ENCODE data around the gene HDAC6.

Gene HDAC6

DNA sequence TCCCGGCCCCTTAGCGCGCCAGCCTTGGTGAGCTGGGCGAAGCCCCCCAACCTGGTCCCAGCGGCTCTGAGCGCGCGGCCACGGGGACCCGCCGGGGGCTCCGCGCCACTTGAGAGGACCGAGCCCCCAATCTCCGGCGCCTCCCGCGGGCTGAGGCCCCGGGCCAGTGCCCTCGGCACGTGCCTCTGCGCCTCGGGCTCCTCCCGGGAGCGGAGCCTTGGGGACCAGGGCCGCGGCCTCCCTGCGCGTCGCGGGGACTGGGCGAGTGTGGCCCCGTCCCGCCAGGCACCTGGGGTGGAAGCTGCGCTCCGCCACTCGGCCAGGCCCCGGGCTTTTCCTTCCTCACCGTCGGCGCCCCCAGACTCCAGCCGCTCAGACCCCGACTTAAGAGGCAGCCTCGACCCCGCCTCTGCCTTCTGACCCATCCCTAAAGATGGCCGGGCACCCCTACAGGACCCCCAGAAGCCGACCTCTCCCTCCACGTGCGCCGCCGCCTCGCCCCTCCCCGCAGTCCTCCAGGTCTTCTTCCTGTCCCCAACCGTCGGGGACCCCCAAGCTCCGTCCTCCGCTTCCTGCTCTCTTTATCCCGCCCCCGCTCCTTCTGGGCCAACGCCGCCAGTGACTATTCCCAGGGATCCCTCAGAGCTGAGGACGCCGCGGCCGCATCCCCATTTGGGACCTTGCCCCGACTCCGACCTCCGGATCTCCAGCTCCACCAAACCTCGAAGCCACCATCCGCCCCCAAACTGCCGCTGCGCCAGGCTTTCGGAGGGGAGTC lies 25.2 kb downstream of the HDAC6 start:
- Histone ChIP-seq H3K4me3 (ENCODE audit: low read depth, low read length) (peak overlapping the region; percentile 40), H3K4me1 (ENCODE audit: control insufficient read depth, insufficient read depth, low read length) (no peaks in the 10 kb centered on the region)

DNA sequence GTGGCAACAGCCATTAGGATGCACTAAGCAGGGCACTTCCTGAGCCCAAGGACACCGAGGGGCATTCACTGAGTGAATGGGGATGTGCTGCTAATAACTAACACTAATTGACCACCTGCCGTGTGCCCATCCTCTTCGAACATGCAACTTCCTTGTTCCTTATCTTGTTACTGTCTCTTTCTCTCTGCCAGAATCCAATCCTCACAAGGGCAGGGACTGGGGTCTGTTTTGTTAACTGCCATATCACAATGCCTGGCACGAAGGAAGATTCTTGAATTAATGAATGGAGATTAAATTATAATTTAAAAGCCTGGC lies 25.7 kb downstream of the HDAC6 start:
- Histone ChIP-seq H3K4me3 (ENCODE audit: low read depth, low read length) (peak overlapping the region; percentile 40), H3K9ac (ENCODE audit: low read depth, low read length) (no peak overlapping the region), H3K27me3 (ENCODE audit: control insufficient read depth, insufficient read depth, low read length) (peaks cover 57% of the 10 kb centered on the region), H3K36me3 (ENCODE audit: control insufficient read depth, insufficient read depth, low read length) (peaks cover 7% of the 10 kb centered on the region), H3K9me3 (ENCODE audit: control insufficient read depth, insufficient read depth, low read length) (peaks cover 17% of the 10 kb centered on the region), H3K27ac (ENCODE audit: low read depth, low read length) (no peak overlapping the region), H3K4me1 (ENCODE audit: control insufficient read depth, insufficient read depth, low read length) (no peaks in the 10 kb centered on the region)

More for the DNA sequence above, 25.2 kb downstream of the HDAC6 start:
- Histone ChIP-seq H3K9me3 (ENCODE audit: control insufficient read depth, insufficient read depth, low read length) (peaks cover 22% of the 10 kb centered on the region), H3K27me3 (ENCODE audit: control insufficient read depth, insufficient read depth, low read length) (peaks cover 51% of the 10 kb centered on the region), H3K36me3 (ENCODE audit: control insufficient read depth, insufficient read depth, low read length) (peaks cover 7% of the 10 kb centered on the region), H3K9ac (ENCODE audit: low read depth, low read length) (no peak overlapping the region), H3K27ac (ENCODE audit: low read depth, low read length) (no peak overlapping the region)

DNA sequence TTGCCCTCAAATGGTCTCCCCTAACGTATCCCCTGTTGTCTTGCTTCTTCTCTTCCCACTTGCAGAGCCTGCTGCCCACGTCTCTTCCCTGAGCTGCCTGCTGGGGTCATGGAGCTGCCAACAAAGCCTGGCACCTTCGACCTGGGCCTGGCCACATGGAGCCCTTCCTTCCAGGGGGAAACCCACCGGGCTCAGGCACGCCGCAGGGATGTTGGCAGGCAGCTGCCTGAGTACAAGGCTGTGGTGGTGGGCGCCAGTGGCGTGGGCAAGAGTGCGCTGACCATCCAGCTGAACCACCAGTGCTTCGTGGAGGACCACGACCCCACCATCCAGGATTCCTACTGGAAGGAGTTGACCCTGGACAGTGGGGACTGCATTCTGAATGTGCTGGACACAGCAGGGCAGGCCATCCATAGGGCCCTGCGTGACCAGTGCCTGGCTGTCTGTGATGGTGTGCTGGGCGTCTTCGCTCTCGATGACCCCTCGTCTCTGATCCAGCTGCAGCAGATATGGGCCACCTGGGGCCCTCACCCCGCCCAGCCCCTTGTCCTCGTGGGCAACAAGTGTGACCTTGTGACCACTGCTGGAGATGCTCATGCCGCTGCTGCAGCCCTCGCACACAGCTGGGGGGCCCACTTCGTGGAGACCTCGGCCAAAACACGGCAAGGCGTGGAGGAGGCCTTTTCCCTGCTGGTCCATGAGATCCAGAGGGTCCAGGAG lies 27.3 kb downstream of the HDAC6 start:
- no peak overlapping the region for H3K9ac ChIP-seq (ENCODE audit: low read depth, low read length)
- H3K27me3 ChIP-seq (ENCODE audit: control insufficient read depth, insufficient read depth, low read length): peaks cover 72% of the 10 kb centered on the region
- H3K9me3 ChIP-seq (ENCODE audit: control insufficient read depth, insufficient read depth, low read length): peaks cover 13% of the 10 kb centered on the region
- no peaks in the 10 kb centered on the region for H3K4me1 ChIP-seq (ENCODE audit: control insufficient read depth, insufficient read depth, low read length)
- no peak overlapping the region for H3K4me3 ChIP-seq (ENCODE audit: low read depth, low read length)
- H3K27ac ChIP-seq (ENCODE audit: low read depth, low read length): no peak overlapping the region
- H3K36me3 ChIP-seq (ENCODE audit: control insufficient read depth, insufficient read depth, low read length): no peaks in the 10 kb centered on the region; the same call in 1 of the 2 replicates

DNA sequence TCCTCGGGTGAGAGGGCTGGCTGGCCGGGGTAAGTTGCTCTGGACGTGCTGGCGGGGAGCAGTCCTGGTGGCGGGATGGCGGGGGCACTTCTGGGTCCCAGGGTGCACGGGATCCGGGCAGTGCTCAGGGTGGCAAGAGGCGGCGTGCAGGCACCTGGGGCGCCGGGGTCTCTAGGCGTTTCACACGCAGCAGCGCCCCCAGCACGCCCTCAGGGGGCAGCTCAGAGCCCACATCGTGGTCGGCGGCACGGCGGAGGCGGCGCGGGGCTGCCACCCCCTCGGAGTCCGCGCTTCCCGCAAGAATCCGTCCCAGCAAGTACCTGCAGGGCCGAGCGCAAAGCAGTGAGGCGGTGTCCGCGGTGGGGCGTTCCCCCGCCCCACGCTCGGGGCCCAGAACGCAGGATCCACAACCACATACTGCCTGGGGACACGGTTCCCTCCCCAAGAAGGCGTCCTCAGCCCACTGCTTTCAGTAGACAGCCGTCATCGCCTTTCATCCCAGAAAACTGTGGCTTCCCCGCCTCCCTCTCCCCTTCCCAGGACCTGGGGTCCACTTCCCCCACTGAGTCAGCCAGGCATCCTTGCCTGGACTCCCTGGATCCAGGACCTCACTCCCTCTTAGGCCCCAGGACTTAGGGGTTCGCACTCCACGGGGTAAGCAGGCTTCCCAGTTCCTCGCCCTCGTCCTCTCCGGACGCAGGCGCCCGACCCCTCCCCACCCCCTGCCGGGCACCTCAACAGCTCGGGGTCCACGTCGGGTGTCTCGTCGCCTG lies 29.5 kb downstream of the HDAC6 start:
- Histone ChIP-seq H3K36me3 (ENCODE audit: control insufficient read depth, insufficient read depth, low read length) (no peaks in the 10 kb centered on the region), H3K9me3 (ENCODE audit: control insufficient read depth, insufficient read depth, low read length) (peaks cover 18% of the 10 kb centered on the region), H3K27ac (ENCODE audit: low read depth, low read length) (no peak overlapping the region), H3K27me3 (ENCODE audit: control insufficient read depth, insufficient read depth, low read length) (peaks cover 92% of the 10 kb centered on the region), H3K9ac (ENCODE audit: low read depth, low read length) (no peak overlapping the region), H3K4me3 (ENCODE audit: low read depth, low read length) (peak overlapping the region; percentile 54), H3K4me1 (ENCODE audit: control insufficient read depth, insufficient read depth, low read length) (no peaks in the 10 kb centered on the region; the same call in 1 of the 2 replicates)

DNA sequence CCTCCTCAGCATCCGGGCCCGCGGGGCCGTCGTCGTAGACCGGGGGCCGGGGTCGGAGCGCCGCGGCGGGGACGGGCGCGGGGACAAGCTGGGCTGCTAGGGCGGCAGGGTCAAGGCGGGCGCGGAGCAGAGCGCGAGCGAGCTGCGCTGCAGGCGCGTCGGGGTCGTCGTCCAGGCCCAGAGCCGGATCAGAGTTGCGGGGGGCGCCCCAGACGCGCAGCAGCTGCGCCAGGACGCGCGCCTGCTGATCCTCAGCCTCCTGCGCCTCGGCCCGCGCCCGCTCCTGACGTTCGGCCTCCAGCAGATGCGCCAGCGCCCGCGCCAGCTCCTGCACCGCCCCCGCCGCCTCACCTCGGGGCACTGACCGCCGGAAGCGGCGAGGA lies 30.0 kb downstream of the HDAC6 start:
- no peaks in the 10 kb centered on the region for H3K36me3 ChIP-seq (ENCODE audit: control insufficient read depth, insufficient read depth, low read length)
- H3K9ac ChIP-seq (ENCODE audit: low read depth, low read length): no peak overlapping the region
- H3K4me1 ChIP-seq (ENCODE audit: control insufficient read depth, insufficient read depth, low read length): no peaks in the 10 kb centered on the region; the same call in 1 of the 2 replicates
- H3K9me3 ChIP-seq (ENCODE audit: control insufficient read depth, insufficient read depth, low read length): peaks cover 18% of the 10 kb centered on the region
- H3K4me3 ChIP-seq (ENCODE audit: low read depth, low read length): peak overlapping the region; percentile 54
- peaks cover 92% of the 10 kb centered on the region for H3K27me3 ChIP-seq (ENCODE audit: control insufficient read depth, insufficient read depth, low read length)
- no peak overlapping the region for H3K27ac ChIP-seq (ENCODE audit: low read depth, low read length)

DNA sequence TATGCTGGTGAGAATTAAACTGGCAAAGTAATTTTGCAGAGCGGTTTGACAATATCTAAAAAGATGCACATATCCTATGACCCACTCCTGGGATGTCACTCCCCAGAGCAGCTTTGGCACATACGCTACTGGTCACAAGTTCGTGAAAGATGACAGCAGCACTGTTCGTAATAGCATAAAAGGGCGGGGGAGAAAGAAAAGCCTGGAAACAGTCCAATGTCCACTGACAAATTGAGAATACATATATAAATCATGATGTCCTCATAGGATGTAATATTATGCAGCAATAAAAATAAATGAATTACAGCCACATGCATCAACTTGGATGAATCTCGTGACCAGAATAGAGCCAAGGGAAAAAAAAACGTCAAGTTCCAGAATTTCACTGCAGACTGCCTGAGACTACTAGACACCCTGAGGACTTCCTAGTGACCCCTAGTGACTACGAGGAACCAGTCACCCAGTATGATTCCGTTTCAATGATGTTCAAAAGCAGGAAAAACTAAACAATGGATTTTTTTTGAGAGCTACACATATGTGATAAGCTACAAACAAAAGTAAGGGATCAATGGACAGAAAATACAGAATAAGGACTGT lies 31.8 kb downstream of the HDAC6 start:
- Histone ChIP-seq H3K27ac (ENCODE audit: low read depth, low read length) (no peak overlapping the region), H3K9me3 (ENCODE audit: control insufficient read depth, insufficient read depth, low read length) (peaks cover 18% of the 10 kb centered on the region), H3K4me3 (ENCODE audit: low read depth, low read length) (no peak overlapping the region), H3K4me1 (ENCODE audit: control insufficient read depth, insufficient read depth, low read length) (no peaks in the 10 kb centered on the region; the same call in 1 of the 2 replicates), H3K36me3 (ENCODE audit: control insufficient read depth, insufficient read depth, low read length) (no peaks in the 10 kb centered on the region), H3K9ac (ENCODE audit: low read depth, low read length) (no peak overlapping the region), H3K27me3 (ENCODE audit: control insufficient read depth, insufficient read depth, low read length) (peaks cover 78% of the 10 kb centered on the region)

DNA sequence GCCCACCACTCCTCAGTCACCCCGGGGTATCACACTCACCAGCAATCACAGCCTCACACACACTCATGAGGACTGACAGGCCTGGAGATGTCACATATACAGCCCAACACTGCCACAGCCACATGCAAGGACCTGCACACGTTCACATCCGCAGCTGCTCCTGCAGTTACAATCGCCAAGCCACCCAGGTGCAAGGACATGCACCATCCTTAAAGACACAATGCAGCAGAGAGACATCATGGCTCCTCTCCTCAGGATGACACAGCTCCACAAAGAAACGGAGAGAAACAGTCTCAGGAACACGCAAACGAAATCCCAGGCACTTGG lies 32.5 kb downstream of the HDAC6 start:
- no peaks in the 10 kb centered on the region; the same call in 1 of the 2 replicates for H3K4me1 ChIP-seq (ENCODE audit: control insufficient read depth, insufficient read depth, low read length)
- peak overlapping the region; percentile 58 for H3K4me3 ChIP-seq (ENCODE audit: low read depth, low read length)
- H3K9ac ChIP-seq (ENCODE audit: low read depth, low read length): no peak overlapping the region
- H3K9me3 ChIP-seq (ENCODE audit: control insufficient read depth, insufficient read depth, low read length): peaks cover 18% of the 10 kb centered on the region
- H3K27ac ChIP-seq (ENCODE audit: low read depth, low read length): no peak overlapping the region
- peaks cover 72% of the 10 kb centered on the region for H3K27me3 ChIP-seq (ENCODE audit: control insufficient read depth, insufficient read depth, low read length)
- H3K36me3 ChIP-seq (ENCODE audit: control insufficient read depth, insufficient read depth, low read length): no peaks in the 10 kb centered on the region

DNA sequence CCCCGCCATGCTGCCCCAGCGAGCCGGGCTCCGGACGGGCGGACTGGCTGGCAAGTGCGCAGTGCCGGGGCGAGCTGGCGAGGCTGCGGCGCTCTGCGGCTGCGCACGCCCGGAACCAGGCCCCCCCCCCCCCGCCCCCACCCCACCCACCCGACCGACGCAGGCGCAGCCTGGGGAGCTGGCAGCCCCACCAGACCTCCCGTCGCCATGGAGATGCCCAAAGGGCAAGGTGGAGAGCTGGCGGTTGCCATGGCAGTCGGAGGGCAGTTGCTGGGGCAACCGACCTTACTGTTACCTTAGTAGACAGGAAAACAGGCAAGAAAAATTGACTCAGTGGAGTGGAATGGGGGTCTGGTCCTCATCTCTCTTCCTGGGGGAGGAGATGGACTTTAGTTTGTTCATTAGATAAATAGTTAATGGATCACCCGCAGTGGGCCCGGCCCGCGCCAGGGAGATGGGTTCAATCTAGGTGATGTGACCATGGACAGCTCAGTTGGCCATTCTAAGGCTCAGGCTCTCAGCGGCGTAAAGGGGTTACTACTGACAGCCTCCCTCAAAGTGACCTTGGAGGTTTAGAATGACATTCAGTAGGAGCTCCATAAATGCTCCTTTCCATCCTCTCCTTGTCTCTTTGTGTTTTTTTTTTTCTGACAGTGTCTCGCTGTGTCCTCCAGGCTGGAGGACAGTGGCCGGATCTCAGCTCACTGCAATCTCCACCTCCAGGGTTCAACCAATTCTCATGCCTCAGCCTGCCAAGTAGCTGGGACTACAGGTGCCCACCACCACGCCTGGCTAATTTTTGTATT lies 33.9 kb downstream of the HDAC6 start, which contains the start of gene PCSK1N:
Gene PCSK1N (minus strand): TSS at position 87 of the 806 bp plus-strand sequence. CDS start 78 bp downstream, at position 9.
- H3K36me3 ChIP-seq (ENCODE audit: control insufficient read depth, insufficient read depth, low read length): no peaks in the 10 kb centered on the region
- peak within 1 kb of the TSS; percentile 58 for H3K4me3 ChIP-seq (ENCODE audit: low read depth, low read length)
- H3K27ac ChIP-seq (ENCODE audit: low read depth, low read length): no peak within 1 kb of the TSS
- H3K4me1 ChIP-seq (ENCODE audit: control insufficient read depth, insufficient read depth, low read length): no peaks in the 10 kb centered on the region; the same call in 1 of the 2 replicates
- H3K9me3 ChIP-seq (ENCODE audit: control insufficient read depth, insufficient read depth, low read length): peaks cover 12% of the 10 kb centered on the region
- H3K9ac ChIP-seq (ENCODE audit: low read depth, low read length): no peak within 1 kb of the TSS
- H3K27me3 ChIP-seq (ENCODE audit: control insufficient read depth, insufficient read depth, low read length): peaks cover 58% of the 10 kb centered on the region

DNA sequence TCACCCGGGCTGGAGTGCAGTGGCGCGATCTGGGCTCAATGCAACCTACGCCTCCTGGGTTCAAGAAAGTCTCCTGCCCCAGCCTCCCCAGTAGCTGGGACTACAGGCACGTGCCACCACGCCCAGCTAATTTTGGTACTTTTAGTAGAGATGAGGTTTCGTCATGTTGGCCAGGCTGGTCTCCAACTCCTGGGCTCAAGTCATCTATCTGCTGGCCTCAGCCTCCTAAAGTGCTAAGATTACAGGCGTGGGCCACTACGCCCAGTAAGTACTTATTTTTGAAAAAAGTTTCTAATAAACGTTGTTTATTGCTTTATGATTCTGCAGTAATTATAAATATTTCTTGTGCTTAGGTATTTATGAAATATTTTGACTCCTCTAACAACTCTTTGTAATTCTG lies 37.8 kb downstream of the HDAC6 start:
- H3K36me3 ChIP-seq (ENCODE audit: control insufficient read depth, insufficient read depth, low read length): no peaks in the 10 kb centered on the region
- no peak overlapping the region for H3K4me3 ChIP-seq (ENCODE audit: low read depth, low read length)
- H3K27me3 ChIP-seq (ENCODE audit: control insufficient read depth, insufficient read depth, low read length): peaks cover 18% of the 10 kb centered on the region
- peaks cover 11% of the 10 kb centered on the region for H3K9me3 ChIP-seq (ENCODE audit: control insufficient read depth, insufficient read depth, low read length)
- no peak overlapping the region for H3K27ac ChIP-seq (ENCODE audit: low read depth, low read length)
- H3K9ac ChIP-seq (ENCODE audit: low read depth, low read length): no peak overlapping the region
- H3K4me1 ChIP-seq (ENCODE audit: control insufficient read depth, insufficient read depth, low read length): no peaks in the 10 kb centered on the region; the same call in 1 of the 2 replicates

DNA sequence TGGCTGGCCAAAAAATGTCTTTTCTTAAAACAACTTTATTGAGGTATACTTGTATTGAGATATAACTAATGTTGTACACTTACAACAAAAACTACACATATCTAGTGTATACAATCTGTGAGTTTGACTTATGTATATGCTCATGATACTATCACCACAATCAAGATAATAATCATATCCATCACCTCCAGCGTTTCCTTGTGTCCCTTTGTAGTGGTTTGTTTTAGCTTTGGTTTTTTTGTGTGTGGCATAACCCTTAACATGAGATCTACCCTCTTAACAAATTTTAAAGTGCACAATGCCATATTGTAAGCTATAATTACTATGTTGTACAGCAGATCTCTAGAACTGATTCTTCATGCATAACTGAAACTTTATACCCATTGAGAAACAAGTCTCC lies 47.0 kb downstream of the HDAC6 start:
- no peaks in the 10 kb centered on the region for H3K36me3 ChIP-seq (ENCODE audit: control insufficient read depth, insufficient read depth, low read length)
- no peak overlapping the region for H3K4me3 ChIP-seq (ENCODE audit: low read depth, low read length)
- no peaks in the 10 kb centered on the region for H3K4me1 ChIP-seq (ENCODE audit: control insufficient read depth, insufficient read depth, low read length)

More for the DNA sequence above, 47.0 kb downstream of the HDAC6 start:
- Histone ChIP-seq H3K27ac (ENCODE audit: low read depth, low read length) (no peak overlapping the region), H3K27me3 (ENCODE audit: control insufficient read depth, insufficient read depth, low read length) (no peaks in the 10 kb centered on the region), H3K9ac (ENCODE audit: low read depth, low read length) (no peak overlapping the region), H3K9me3 (ENCODE audit: control insufficient read depth, insufficient read depth, low read length) (peaks cover 33% of the 10 kb centered on the region)
